Activated CD8-positive, alpha-beta memory T cell treated with anti-CD3 and anti-CD28 coated beads for 48 hours (primary cell): Measurements from ENCODE around the gene ASGR1.
A peak's percentile ranks its signal among the peaks of the same experiment; 100 is the strongest.

Experiments
- DNase-seq, 3 experiments: peaks; one replicate each; pipeline ENCODE4 v3.0.0-alpha.2; 2020; ENCODE audit warnings: low read depth in 2 of 3, low spot score in 2 of 3

The ASGR1 gene, protein sequence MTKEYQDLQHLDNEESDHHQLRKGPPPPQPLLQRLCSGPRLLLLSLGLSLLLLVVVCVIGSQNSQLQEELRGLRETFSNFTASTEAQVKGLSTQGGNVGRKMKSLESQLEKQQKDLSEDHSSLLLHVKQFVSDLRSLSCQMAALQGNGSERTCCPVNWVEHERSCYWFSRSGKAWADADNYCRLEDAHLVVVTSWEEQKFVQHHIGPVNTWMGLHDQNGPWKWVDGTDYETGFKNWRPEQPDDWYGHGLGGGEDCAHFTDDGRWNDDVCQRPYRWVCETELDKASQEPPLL

GRCh38 chr17:7179317-7180254 lies at the start of gene ASGR1:
ASGR1 (minus strand) TSS chr17:7179370; CDS start chr17:7178563, 807 bp downstream.
- DNase-seq, result no peak

- DNase-seq, result no peak
Observed at GRCh38 chr17:7228920-7229319, 49.8 kb upstream of the ASGR1 start.

- no peak for DNase-seq
Observed at GRCh38 chr17:7226721-7227710, 47.8 kb upstream of the ASGR1 start.

DNA sequence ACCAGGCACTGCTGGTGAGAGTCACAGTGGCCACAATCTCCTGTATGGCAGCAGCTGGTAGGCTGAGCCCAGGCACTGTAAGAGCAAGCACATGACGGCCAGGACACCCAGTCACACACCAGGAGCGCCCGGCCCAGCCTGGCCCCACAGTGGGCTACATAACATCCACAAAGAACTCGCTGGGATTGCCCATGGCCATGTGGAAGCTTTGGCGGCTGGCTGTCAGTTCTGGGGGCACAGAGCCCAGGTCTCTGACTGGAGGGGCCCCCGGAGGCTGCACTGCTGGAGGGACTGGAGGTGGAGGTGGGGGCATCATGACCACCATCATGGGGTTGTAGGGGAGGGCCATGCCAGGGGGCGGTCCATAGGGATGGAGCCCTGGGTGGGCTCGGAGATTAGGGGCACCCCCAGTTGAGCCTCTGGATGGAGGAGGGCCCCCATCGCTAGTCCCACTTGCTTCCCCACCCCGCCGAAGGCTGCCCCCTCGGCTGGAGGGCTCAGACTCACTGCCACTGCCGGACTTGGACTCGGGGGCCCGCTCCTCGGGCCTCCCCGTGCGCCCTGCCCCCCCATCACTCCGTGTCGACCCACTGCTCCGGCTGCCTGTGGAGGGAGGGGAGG lies 46.7 kb upstream of the ASGR1 start:
- DNase-seq, result no peak

DNA sequence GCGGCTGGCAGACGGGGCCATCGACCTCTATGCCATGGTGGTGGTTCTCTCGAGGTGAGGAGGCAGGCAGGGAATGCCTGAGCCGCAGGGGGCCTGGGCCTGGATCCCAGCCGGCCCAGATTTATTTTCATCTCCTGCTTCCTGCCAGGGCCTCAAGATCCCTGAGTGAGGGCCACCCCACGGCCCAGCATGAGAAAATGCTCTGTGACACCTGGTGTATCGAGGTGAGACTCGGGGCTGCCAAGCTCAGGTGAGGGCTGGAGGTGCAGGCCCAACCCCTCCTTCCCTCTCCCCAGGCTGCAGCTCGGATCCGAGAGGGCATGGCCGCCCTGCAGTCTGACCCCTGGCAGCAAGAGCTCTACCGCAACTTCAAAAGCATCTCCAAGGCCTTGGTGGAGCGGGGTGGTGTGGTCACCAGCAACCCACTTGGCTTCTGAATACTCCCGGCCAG lies 45.5 kb upstream of the ASGR1 start:
- DNase-seq, result no peak

DNA sequence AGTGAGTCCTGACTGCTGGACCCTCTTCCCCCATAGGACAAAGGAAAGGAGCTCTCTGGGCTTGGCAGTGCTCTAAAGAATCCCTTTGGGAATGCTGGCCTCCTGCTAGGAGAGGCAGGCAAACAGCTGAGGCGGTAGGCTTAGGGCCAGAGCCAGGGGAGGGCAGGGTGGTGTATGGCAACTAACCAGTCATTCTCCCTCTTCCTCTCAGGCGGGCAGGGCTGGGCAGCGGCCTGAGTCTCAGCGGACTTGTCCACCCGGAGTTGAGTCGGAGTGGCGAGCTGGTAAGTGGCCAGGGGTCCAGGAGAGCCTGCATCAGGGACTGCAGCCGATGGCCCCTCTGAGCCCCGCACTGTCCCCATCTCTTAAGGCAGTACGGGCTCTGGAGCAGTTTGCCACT lies 44.9 kb upstream of the ASGR1 start:
- DNase-seq, result no peak

GRCh38 chr17:7223375-7223774 lies 44.2 kb upstream of the ASGR1 start:
- no peak for DNase-seq

DNA sequence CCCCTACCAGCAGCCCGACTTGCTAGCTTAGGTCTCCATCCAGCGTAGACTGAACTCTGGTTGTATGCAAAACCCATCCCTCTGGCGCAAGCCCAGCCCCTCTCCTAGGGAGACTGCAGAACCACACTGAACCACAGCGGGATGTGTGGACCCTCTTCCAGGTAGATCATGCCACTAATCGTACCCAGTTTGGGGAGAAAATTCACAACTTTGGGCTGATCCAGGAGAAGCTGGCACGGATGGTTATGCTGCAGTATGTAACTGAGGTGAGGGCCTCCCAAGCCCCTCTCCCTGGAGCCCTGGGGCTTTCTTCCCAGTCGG lies 43.8 kb upstream of the ASGR1 start:
- no peak for DNase-seq

- no peak for DNase-seq
Observed at GRCh38 chr17:7222093-7222971, 43.2 kb upstream of the ASGR1 start.

- no peak for DNase-seq
Observed at GRCh38 chr17:7221278-7222092, 42.3 kb upstream of the ASGR1 start.

GRCh38 chr17:7220593-7221277 lies 41.6 kb upstream of the ASGR1 start:
- DNase-seq, result no peak

GRCh38 chr17:7219812-7220592 lies 40.8 kb upstream of the ASGR1 start, which contains the start of the genes ACADVL and DLG4:
ACADVL (plus strand) TSS chr17:7219938; CDS start chr17:7219985, 47 bp downstream.
DLG4 (minus strand) TSS chr17:7219836.
- peak in 2 of 3 experiments; percentile 74 to 83 for DNase-seq

DNA sequence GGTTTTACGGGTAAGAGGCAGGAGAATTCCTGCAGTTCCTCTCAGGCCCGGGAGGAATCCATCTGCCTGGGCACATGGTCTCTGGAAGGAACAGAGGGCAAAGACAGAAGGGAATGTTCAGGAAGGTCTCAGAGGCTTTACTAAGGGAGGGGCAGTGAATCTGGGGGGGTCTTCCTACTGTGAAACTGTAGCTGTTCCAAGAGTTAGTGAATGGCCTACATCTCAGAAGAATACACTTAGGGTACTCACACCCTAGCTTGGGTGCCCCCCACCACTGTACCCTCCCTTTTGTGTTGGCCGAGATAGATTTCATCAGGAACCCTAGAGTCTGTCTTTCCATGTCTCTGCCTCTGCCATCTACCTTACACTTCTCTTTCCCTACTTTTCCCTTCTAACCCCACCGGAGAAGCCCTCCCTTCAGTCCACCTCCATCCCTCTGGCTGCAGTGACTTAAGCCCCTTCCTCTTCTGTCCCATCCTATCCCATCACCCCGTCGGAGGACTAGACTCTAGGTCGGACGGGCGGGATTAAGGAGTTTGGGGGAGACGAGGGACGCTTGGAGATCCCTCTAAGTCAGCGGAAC lies 40.1 kb upstream of the ASGR1 start:
- DNase-seq, result no peak

- DNase-seq, result no peak
Observed at GRCh38 chr17:7218758-7219157, 39.6 kb upstream of the ASGR1 start.

GRCh38 chr17:7218166-7218565 lies 39.0 kb upstream of the ASGR1 start:
- DNase-seq, result no peak

GRCh38 chr17:7217113-7217987 lies 38.2 kb upstream of the ASGR1 start:
- DNase-seq, result no peak
